Cardiac fibroblast (primary cell): ENCODE data around the gene DGKD.

Experiments
- DNase-seq, 2 donors: peaks; one replicate each; pipeline versions ENCODE4 v3.0.0 to v3.0.0-alpha.2; 2010; ENCODE audit warnings: low read depth in 2 of 2
- H3K4me3 ChIP-seq, 2 donors: replicated peaks in 1 of 2; 1 replicate in 1 of 2; 2 replicates in 1 of 2; pipeline ENCODE4 v1.5.1; 2011; ENCODE audit warnings: low read depth in 2 of 2, low read length in 2 of 2, mild to moderate bottlenecking in 2 of 2, moderate library complexity in 1 of 2
- CTCF ChIP-seq: IDR thresholded peaks from one replicate; pipeline ENCODE4 v1.5.1; 2011; ENCODE audit warnings: low read depth, mild to moderate bottlenecking, low read length, inconsistent platforms

DGKD gene

GRCh38 chr2:233414777-233415570 lies 60.7 kb downstream of the DGKD start:
- no peak overlapping the region for H3K4me3 ChIP-seq
- DNase-seq: peak; percentile 27 to 44
- no peak for TF ChIP-seq CTCF

GRCh38 chr2:233416199-233416598 lies 61.9 kb downstream of the DGKD start:
- H3K4me3 ChIP-seq: no peak overlapping the region
- no peak for TF ChIP-seq CTCF
- no peak for DNase-seq

DNA sequence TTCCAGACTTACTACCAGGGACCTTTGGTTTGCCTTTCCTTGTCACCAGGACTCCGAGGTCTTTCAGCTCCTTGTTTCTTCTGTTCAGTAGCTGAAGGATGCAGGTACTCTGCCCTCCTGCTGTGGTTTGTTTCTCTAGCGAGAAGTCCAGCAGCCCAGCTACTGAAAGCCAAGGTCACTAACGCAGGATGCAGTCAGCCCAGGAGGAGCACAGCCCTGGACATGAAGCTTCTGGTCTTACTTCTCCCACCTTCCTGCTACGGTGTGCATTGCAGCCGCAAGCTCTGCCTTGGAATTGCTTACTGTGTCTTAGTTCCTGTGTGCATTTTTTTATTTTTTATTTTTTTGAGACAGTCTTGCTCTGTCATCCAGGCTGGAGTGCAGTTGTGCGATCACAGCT lies 62.4 kb downstream of the DGKD start:
- TF ChIP-seq CTCF: no peak
- no peak for DNase-seq

GRCh38 chr2:233417282-233417681 lies 63.0 kb downstream of the DGKD start:
- H3K4me3 ChIP-seq: no peak overlapping the region
- no peak for TF ChIP-seq CTCF
- DNase-seq: no peak

More for the DNA sequence above, 62.4 kb downstream of the DGKD start:
- no peak overlapping the region for H3K4me3 ChIP-seq

- DNase-seq: no peak
- no peak for TF ChIP-seq CTCF
- no peak overlapping the region for H3K4me3 ChIP-seq
Observed at GRCh38 chr2:233418052-233418760, 63.9 kb downstream of the DGKD start.

- peak; percentile 74 to 81 for DNase-seq
- H3K4me3 ChIP-seq: no peak overlapping the region
- TF ChIP-seq CTCF: no peak
Observed at GRCh38 chr2:233418761-233419546, 64.7 kb downstream of the DGKD start.
